Stimulated activated memory B cell treated with anti-CD40 and anti-IgM and Interleukin-4, amounts not matched to agents 10 μg/mL and 1 μg/mL and 100 μg/mL, for 72 hours (primary cell): Measurements from ENCODE around the gene HNRNPM.

Source experiments
- ATAC-seq: fragments of 150-1000 bp; cut with Tn5 transposase; 2 replicates; pipeline ENCODE4 v1.10.0; 2021
- H3K27ac Mint-ChIP-seq: one replicate; pipeline ENCODE4 v1.8.0; 2022; ENCODE audit warnings: mild to moderate bottlenecking, mixed read lengths
- H3K27me3 Mint-ChIP-seq: one replicate; pipeline ENCODE4 v1.8.0; 2022; ENCODE audit warnings: mixed read lengths
- H3K36me3 Mint-ChIP-seq: one replicate; pipeline ENCODE4 v1.8.0; 2022; ENCODE audit warnings: mixed read lengths
- H3K4me1 Mint-ChIP-seq: one replicate; pipeline ENCODE4 v1.8.0; 2022; ENCODE audit warnings: mixed read lengths
- H3K4me3 Mint-ChIP-seq: one replicate; pipeline ENCODE4 v1.8.0; 2022; ENCODE audit warnings: mild to moderate bottlenecking, moderate library complexity, mixed read lengths
- H3K9me3 Mint-ChIP-seq: one replicate; pipeline ENCODE4 v1.8.0; 2022; ENCODE audit warnings: mixed read lengths

Gene HNRNPM

DNA sequence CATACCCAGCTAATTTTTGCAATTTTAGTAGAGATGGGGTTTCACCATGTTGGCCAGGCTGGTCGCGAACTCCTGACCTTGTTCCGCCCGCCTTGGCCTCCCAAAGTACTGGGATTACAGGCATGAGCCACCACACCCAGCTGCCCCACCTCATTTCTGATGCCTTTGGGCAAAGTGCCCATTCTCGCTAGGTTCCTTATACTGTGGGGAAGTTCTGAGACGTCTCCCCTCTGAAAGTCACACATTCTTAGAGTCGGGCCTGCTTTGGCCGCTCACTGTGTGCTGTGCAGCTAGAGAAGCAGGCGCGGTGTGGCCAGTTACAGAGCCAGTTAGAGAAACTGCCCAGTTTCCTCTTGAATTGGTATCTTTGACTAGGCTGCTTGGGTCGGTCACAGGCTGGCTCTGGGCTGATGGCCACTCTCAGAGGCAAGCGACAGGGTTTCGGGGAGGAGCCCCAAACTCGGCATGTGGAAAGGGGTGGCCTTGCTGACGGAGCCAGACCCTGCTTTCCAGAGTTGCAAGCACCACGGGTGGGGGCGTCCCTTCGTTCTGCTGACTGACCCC, 39.6 kb downstream of the HNRNPM start:
- Mint-ChIP-seq H3K4me3 (no peak overlapping the region), H3K4me1 (peaks cover 36% of the 10 kb centered on the region), H3K36me3 (peaks cover 84% of the 10 kb centered on the region)

DNA sequence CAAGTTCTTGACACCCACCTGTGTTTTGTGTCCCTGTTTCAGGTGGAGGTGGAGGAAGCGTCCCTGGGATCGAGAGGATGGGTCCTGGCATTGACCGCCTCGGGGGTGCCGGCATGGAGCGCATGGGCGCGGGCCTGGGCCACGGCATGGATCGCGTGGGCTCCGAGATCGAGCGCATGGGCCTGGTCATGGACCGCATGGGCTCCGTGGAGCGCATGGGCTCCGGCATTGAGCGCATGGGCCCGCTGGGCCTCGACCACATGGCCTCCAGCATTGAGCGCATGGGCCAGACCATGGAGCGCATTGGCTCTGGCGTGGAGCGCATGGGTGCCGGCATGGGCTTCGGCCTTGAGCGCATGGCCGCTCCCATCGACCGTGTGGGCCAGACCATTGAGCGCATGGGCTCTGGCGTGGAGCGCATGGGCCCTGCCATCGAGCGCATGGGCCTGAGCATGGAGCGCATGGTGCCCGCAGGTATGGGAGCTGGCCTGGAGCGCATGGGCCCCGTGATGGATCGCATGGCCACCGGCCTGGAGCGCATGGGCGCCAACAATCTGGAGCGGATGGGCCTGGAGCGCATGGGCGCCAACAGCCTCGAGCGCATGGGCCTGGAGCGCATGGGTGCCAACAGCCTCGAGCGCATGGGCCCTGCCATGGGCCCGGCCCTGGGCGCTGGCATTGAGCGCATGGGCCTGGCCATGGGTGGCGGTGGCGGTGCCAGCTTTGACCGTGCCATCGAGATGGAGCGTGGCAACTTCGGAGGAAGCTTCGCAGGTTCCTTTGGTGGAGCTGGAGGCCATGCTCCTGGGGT, 41.0 kb downstream of the HNRNPM start:
- H3K4me3 Mint-ChIP-seq = no peak overlapping the region
- peaks cover 95% of the 10 kb centered on the region for H3K36me3 Mint-ChIP-seq
- peak overlapping the region; percentile 91 for H3K27ac Mint-ChIP-seq
- H3K9me3 Mint-ChIP-seq = no peaks in the 10 kb centered on the region
- H3K27me3 Mint-ChIP-seq = no peaks in the 10 kb centered on the region
- H3K4me1 Mint-ChIP-seq = peaks cover 33% of the 10 kb centered on the region
- no peak for ATAC-seq

More for the DNA sequence above, 39.6 kb downstream of the HNRNPM start:
- H3K27ac Mint-ChIP-seq = no peak overlapping the region
- no peaks in the 10 kb centered on the region for H3K27me3 Mint-ChIP-seq
- no peak for ATAC-seq
- no peaks in the 10 kb centered on the region for H3K9me3 Mint-ChIP-seq

DNA sequence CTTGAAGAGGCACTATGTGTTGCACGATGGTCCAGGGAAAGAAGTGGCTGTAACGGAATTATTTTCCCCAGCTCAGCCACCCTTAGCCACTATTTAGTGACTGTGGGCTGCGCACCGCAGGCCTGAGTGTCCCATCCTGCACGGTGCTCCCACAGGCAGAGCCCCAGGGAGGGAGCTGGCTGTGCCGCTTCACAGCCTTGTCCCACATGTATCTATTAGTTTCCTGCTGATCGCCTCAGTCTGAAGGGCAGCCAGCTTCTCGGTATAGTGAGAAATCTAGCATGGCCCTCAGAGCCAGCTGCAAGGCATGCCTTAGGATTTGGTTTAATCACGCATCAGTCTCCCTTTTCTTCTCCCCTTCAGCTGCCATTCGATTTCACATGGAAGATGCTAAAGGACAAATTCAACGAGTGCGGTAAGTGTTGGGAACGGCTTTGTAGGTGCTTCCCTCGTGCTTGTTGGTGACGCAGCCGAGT, 41.9 kb downstream of the HNRNPM start:
- Mint-ChIP-seq H3K4me1 (peaks cover 23% of the 10 kb centered on the region), H3K27me3 (no peaks in the 10 kb centered on the region), H3K9me3 (no peaks in the 10 kb centered on the region), H3K27ac (peak overlapping the region; percentile 91), H3K4me3 (peak overlapping the region; percentile 11), H3K36me3 (peaks cover 89% of the 10 kb centered on the region)
- no peak for ATAC-seq

DNA sequence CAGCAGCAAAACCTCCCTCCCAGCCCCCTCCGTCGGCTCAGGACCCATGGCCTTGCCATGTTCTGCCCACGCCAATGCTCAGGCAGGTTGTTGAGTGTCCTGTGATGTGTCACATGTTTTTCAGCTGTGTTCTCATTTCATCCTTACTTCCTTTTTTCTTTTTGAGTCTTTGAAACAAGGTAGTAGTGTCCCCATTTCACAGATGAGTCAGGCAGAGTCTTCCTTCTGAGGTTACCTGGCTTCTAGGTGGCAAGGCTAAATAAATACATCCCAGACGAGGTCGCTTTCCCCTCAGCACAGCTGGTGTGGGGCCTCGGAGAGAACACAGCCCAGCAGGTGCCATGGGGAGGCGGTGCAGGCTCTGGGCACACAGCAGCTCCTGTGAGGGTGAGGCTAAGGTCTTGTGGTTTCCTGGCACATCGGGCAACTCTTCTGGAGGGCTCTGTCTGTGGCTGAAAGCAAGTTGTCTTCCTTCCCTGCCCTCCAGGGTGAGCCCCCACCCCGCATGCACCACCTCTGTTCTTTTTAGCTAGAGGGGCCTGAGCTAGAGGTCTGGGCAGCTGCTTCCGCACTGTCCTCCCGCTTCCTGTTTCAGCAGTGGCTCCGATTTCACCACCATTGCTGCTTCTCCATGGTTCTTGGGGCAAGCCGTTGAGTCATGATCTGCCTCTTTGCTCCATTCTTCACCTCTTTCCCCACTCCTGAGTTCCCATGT, 42.5 kb downstream of the HNRNPM start:
- peak overlapping the region; percentile 26 for H3K4me3 Mint-ChIP-seq
- H3K27me3 Mint-ChIP-seq = no peaks in the 10 kb centered on the region
- peak; percentile 76 for ATAC-seq
- peaks cover 83% of the 10 kb centered on the region for H3K36me3 Mint-ChIP-seq
- H3K27ac Mint-ChIP-seq = peak overlapping the region; percentile 91
- peaks cover 23% of the 10 kb centered on the region for H3K4me1 Mint-ChIP-seq
- no peaks in the 10 kb centered on the region for H3K9me3 Mint-ChIP-seq

DNA sequence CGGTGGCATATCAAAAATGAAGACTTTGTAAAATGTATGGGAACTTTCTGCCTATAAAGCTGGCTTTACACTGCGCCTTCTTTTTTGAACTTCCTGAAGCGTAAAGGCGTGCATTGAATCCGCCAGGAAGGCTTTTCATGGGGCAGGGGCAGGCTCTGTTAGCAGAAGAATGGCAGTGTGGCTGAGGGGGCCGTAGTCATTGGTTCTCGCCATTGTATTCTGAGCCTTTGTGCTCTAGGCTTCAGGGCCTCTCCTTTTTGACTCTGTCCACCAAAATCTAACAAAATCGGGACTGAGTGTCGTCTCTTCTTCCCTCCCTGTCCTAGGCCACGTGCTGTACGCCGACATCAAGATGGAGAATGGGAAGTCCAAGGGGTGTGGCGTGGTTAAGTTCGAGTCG, 43.6 kb downstream of the HNRNPM start:
- no peak for ATAC-seq
- Mint-ChIP-seq H3K4me1 (peaks cover 23% of the 10 kb centered on the region), H3K27me3 (no peaks in the 10 kb centered on the region), H3K9me3 (no peaks in the 10 kb centered on the region), H3K36me3 (peaks cover 73% of the 10 kb centered on the region), H3K4me3 (no peak overlapping the region), H3K27ac (peak overlapping the region; percentile 91)

DNA sequence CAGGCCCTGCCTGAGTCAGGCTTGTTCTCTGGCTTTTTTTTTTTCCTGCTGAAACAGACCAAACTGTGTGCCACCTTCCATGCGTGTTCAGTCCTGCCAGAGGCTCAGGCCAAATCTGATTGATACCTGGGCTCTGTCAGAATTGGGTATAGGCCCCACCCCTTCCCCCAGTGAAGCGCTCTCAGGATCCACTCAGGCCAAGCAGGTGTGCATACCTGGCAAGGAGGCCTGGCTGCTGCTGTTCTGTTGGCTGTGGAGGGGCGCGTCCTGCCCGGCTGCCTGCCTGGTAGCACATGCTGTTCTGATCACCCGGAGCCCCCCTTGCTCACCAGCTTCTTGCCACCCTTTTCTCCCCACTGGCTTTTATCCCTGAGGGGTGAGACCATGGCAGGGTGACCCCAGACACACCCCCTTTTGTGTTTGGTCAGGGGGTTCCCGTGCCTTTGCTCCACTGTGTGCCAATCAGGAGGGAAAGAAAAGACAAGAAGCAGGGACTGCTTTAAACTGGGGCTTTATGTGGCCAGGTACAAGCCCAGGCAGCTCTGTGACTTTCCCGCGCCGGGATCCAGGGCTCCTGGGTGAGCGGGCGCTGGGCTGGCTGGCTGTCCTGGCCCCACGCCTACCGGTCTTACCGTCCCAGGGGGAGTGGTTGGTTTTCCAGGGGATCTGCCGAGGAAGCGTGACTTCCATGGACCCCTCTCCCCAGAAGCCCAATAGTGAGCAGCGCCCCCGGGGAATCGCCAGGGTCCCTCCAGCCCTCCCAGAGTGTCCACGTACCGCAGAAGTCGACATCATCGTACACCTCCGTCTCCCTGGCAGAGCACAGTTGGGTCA, 45.0 kb downstream of the HNRNPM start:
- no peaks in the 10 kb centered on the region for H3K9me3 Mint-ChIP-seq
- peaks cover 60% of the 10 kb centered on the region for H3K36me3 Mint-ChIP-seq
- H3K27ac Mint-ChIP-seq = no peak overlapping the region
- H3K4me1 Mint-ChIP-seq = peaks cover 23% of the 10 kb centered on the region
- H3K27me3 Mint-ChIP-seq = no peaks in the 10 kb centered on the region
- ATAC-seq = no peak
- H3K4me3 Mint-ChIP-seq = no peak overlapping the region

DNA sequence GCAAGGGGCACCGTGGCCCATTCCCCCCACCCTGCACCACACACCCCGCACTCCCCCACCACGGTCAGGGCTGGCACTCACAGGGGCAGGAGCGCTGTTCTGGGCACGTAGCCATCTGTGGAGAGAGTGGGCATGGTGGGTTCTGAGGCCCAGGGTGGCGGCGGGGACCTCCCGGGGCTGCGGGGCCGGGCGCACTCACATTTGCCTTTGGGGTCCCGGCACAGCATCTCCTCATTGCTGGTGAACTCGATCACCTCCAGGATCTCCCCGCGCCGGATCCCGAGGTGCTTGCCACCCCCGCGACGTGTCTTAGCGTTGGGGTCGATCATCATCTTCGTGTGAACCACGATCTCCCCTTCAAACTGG, 45.6 kb downstream of the HNRNPM start:
- Mint-ChIP-seq H3K4me3 (no peak overlapping the region), H3K27ac (no peak overlapping the region), H3K27me3 (no peaks in the 10 kb centered on the region), H3K9me3 (no peaks in the 10 kb centered on the region), H3K4me1 (peaks cover 23% of the 10 kb centered on the region), H3K36me3 (peaks cover 54% of the 10 kb centered on the region)
- no peak for ATAC-seq

DNA sequence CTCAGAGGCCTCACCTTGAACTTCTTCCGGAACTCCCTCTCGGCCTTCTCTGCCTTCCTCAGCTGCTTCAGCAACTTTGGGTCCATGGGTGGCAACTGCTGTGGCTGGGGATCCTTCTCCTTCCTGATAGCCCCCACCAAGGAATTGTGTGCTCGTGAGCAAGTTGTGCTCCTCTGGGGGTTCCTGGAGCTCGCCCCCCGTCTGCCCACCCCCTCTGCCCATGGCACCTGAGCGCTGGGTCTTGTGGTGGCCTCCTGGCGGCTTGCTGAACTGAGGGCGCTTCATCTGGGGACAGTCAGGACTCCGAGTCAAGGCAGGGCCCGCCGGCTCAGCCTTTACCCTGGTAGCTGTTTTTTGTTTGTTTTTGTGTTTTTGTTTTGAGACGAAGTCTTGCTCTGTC, 46.1 kb downstream of the HNRNPM start:
- Mint-ChIP-seq H3K27ac (no peak overlapping the region), H3K36me3 (peaks cover 49% of the 10 kb centered on the region), H3K9me3 (no peaks in the 10 kb centered on the region), H3K4me3 (no peak overlapping the region), H3K4me1 (peaks cover 23% of the 10 kb centered on the region), H3K27me3 (no peaks in the 10 kb centered on the region)
- ATAC-seq = no peak

DNA sequence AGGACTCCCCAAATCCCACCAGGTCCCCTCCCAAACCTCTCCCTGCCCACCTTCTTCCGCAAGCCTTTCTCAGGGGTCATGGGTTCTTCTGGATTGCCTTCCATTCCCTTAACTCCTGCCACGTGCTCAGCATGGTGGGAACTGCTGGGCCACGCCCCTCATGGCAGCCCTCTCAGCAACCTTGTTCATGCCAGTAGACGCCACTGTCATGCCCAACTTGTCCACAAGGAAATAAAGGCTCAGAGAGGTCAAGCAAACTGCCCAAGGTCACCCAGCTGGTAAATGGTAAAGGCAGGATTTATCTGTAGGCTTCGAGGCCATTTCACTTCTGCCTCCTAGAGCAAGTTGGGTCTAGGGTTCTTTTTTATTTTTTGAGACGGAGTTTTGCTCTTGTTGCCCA, 46.8 kb downstream of the HNRNPM start:
- no peak for ATAC-seq

DNA sequence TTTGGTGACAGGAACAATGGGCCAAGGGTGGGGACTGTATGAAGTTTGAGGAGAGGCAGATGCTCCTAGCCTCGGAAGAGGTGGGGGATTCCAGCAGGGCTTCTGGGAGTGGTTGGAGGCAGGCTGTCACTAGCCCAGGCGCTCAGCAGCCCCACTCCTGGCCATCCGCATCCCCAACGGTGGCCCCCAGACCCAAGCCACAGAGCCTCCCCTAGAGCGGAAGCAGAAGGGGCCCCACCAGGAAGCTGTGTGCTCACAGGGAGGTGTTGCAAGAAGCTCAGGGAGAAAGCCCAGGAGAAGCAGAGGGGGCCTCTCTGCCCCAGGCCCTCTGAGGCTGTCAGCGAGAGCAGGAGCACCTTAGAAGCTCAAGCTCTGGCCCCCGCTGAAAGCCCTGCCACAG, 49.4 kb downstream of the HNRNPM start:
- H3K27ac Mint-ChIP-seq = no peak overlapping the region
- ATAC-seq = no peak

More for the DNA sequence above, 46.8 kb downstream of the HNRNPM start:
- Mint-ChIP-seq H3K9me3 (no peaks in the 10 kb centered on the region), H3K4me3 (no peak overlapping the region), H3K27ac (no peak overlapping the region), H3K36me3 (peaks cover 42% of the 10 kb centered on the region), H3K27me3 (no peaks in the 10 kb centered on the region), H3K4me1 (peaks cover 16% of the 10 kb centered on the region)

DNA sequence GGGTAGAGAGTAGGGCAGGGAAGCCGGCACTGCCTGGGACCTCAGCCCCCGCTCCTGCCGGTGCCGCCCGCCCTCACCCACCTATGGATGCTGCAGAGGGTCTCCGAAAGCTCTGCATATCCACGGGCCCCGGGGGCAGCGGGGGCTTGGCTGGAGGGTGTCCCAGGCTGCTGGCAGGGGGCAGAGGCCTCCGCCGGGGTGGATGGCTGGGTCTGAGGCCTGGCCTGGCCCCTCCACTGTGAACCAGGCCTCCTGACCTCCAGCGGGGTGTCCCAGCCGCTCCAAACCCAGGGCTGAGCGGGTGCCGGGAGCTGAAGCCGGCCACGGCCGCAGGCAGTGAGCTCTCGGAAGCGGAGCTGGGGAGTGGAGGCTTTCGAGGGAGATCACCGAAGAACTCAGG, 53.5 kb downstream of the HNRNPM start:
- H3K27me3 Mint-ChIP-seq = peaks cover 11% of the 10 kb centered on the region
- H3K36me3 Mint-ChIP-seq = no peaks in the 10 kb centered on the region
- H3K9me3 Mint-ChIP-seq = no peaks in the 10 kb centered on the region
- ATAC-seq = peak; percentile 37
- H3K4me1 Mint-ChIP-seq = no peaks in the 10 kb centered on the region
- no peak overlapping the region for H3K4me3 Mint-ChIP-seq
- no peak overlapping the region for H3K27ac Mint-ChIP-seq

More for the DNA sequence above, 49.4 kb downstream of the HNRNPM start:
- H3K27me3 Mint-ChIP-seq = no peaks in the 10 kb centered on the region
- H3K4me1 Mint-ChIP-seq = no peaks in the 10 kb centered on the region
- H3K4me3 Mint-ChIP-seq = no peak overlapping the region
- H3K9me3 Mint-ChIP-seq = no peaks in the 10 kb centered on the region
- H3K36me3 Mint-ChIP-seq = peaks cover 20% of the 10 kb centered on the region

DNA sequence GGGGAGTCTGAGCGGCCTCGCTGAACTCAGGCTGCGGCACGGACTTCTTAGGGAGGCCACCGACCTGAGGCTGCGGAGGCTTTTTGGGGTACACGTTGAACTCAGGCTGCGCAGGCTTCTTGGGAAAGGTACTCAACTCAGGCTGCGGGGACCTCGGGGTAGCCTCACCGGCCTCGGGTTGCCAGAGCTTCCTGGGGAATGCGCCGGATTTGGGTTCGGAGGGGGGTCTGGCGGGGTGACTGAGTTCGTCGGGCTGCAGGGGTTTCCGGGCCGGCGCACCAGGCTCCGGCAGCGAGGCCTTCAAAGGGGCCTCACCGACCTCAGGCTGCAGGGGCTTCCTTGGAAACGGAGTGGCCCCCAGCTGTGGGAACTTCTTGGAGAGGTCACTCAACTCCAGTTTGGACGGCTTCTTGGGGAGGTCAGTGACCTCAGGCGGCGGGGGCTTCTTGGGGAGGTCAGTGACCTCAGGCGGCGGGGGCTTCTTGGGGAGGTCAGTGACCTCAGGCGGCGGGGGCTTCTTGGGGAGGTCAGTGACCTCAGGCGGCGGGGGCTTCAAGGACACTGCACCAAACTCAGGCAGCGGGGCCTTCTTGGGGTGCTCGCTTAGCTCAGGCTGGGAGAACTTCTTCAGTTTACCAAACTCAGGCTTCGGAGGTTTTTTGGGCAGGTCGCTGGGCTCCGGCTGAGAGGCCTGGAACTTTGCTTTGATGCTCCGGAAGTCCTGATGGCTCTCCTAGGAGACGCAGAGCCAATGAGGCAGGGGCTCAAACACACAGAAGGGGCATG, 54.5 kb downstream of the HNRNPM start:
- H3K36me3 Mint-ChIP-seq = no peaks in the 10 kb centered on the region
- no peaks in the 10 kb centered on the region for H3K9me3 Mint-ChIP-seq
- peaks cover 20% of the 10 kb centered on the region for H3K27me3 Mint-ChIP-seq
- H3K27ac Mint-ChIP-seq = no peak overlapping the region
- peaks cover 5% of the 10 kb centered on the region for H3K4me1 Mint-ChIP-seq
- no peak overlapping the region for H3K4me3 Mint-ChIP-seq
- no peak for ATAC-seq

DNA sequence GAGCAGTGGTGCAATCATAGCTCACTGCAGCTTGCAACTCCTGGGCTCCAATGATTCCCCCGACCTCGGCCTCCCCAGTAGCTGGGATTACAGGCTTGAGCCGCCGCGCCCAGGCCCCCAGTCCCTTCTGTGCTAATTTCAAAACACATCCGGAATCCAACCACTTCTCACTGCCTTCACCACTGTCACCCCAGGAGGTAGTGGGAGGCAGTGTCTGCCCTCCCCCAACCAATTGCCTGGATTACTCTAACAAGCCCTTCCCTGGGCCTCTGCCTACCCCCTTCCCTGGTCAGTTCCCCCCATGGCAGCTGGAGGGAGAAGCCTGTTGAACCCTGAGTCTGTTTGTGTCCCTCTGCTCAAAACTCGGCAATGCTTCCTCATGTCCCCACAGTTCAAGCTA, 55.4 kb downstream of the HNRNPM start:
- peaks cover 8% of the 10 kb centered on the region for H3K4me1 Mint-ChIP-seq
- H3K27me3 Mint-ChIP-seq = peaks cover 23% of the 10 kb centered on the region
- ATAC-seq = no peak
- H3K4me3 Mint-ChIP-seq = no peak overlapping the region
- no peak overlapping the region for H3K27ac Mint-ChIP-seq
- H3K9me3 Mint-ChIP-seq = no peaks in the 10 kb centered on the region
- no peaks in the 10 kb centered on the region for H3K36me3 Mint-ChIP-seq

DNA sequence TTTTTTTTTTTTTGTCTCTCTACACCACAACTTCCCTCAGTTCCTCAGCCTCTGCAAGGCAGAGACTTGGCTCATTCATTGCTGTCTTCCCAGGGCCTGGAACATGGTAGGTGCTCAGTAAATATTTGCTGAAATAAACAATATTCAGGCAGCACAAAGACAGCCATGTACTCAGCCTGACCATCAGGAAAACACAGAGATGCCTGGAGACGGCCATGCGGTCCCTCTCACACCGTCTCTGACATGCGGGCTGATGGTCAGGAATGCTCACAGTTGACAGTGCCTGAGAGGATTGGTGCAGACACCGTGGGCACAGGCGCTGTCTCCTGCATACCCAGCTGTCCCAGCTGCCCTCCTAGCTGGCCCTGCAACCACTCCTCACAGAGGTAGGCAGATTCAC, 56.7 kb downstream of the HNRNPM start:
- no peaks in the 10 kb centered on the region for H3K36me3 Mint-ChIP-seq
- ATAC-seq = no peak
- H3K27ac Mint-ChIP-seq = no peak overlapping the region
- H3K9me3 Mint-ChIP-seq = no peaks in the 10 kb centered on the region
- H3K27me3 Mint-ChIP-seq = peaks cover 23% of the 10 kb centered on the region
- peaks cover 22% of the 10 kb centered on the region for H3K4me1 Mint-ChIP-seq
- no peak overlapping the region for H3K4me3 Mint-ChIP-seq
